NCI-H1436 treated with DMSO at 0.1 percent for 48 hours (cell line): ENCODE results near the gene LDB1.

Source experiments
- DNase-seq: peaks from one replicate; lab custom pipeline; 2025; lab: John Stamatoyannopoulos, UW

The LDB1 gene

GRCh38 chr10:102112210-102112817 is 7.9 kb downstream of the LDB1 start:
- DNase-seq, result no peak

- DNase-seq, result no peak
These were observed 8.9 kb downstream of the LDB1 start for GRCh38 chr10:102111276-102111675.

GRCh38 chr10:102109166-102110116 is 10.7 kb downstream of the LDB1 start:
- DNase-seq, result no peak

GRCh38 chr10:102106998-102107397 is 13.2 kb downstream of the LDB1 start:
- no peak for DNase-seq

- no peak for DNase-seq
These were observed 17.7 kb downstream of the LDB1 start for GRCh38 chr10:102102421-102102820.

- no peak for DNase-seq
These were observed 19.0 kb downstream of the LDB1 start for GRCh38 chr10:102101152-102101551.

GRCh38 chr10:102096449-102096848 is 23.7 kb downstream of the LDB1 start:
- DNase-seq, result no peak

GRCh38 chr10:102090772-102091171 is 29.4 kb downstream of the LDB1 start:
- DNase-seq, result no peak

GRCh38 chr10:102086196-102086595 is 34.0 kb downstream of the LDB1 start:
- DNase-seq, result no peak

- no peak for DNase-seq
These were observed 34.8 kb downstream of the LDB1 start for GRCh38 chr10:102085336-102085735.

- no peak for DNase-seq
These were observed 36.6 kb downstream of the LDB1 start for GRCh38 chr10:102083541-102083940.

- DNase-seq, result no peak
These were observed 47.3 kb downstream of the LDB1 start for GRCh38 chr10:102072673-102073527.

GRCh38 chr10:102069071-102069470 is 51.1 kb downstream of the LDB1 start:
- DNase-seq, result no peak

GRCh38 chr10:102068216-102068615 is 52.0 kb downstream of the LDB1 start:
- DNase-seq, result no peak

- DNase-seq, result no peak
These were observed 52.9 kb downstream of the LDB1 start for GRCh38 chr10:102067091-102067916.

- no peak for DNase-seq
These were observed 53.6 kb downstream of the LDB1 start for GRCh38 chr10:102066399-102067088.

GRCh38 chr10:102065561-102066398 is 54.4 kb downstream of the LDB1 start:
- DNase-seq, result no peak

- peak; percentile 58 for DNase-seq
These were observed 55.2 kb downstream of the LDB1 start, which contains the start of gene HPS6 for GRCh38 chr10:102064868-102065560. Gene HPS6 (plus strand): TSS chr10:102065349. CDS start chr10:102065475, 126 bp downstream.

GRCh38 chr10:102064503-102064867 is 55.7 kb downstream of the LDB1 start:
- DNase-seq, result no peak
